K562 (cell line): ENCODE measurements around the gene IDH1. TPM values are rescaled to one million over a fixed set of nuclear protein-coding genes. Genes with fewer than 3 reads are reported as not detected.
A peak's percentile ranks its signal among the peaks of the same experiment; 100 is the strongest.

ENCODE experiments used
- ARID1B ChIP-seq: fragments of 450-650 bp; IDR thresholded peaks from 2 replicates; pipeline ENCODE4 v1.6.1; 2016; ENCODE audit warnings: antibody characterized with exemption, mild to moderate bottlenecking, inconsistent platforms
- CTBP1 ChIP-seq: fragments of 450-650 bp; IDR thresholded peaks from 2 replicates; pipeline ENCODE4 v1.6.1; 2016; ENCODE audit warnings: borderline replicate concordance
- EP400 ChIP-seq: fragments of 450-650 bp; IDR thresholded peaks from 2 replicates; pipeline ENCODE4 v1.6.1; 2017; ENCODE audit warnings: antibody characterized with exemption, mild to moderate bottlenecking, moderate library complexity
- TAF1 ChIP-seq: IDR thresholded peaks from 2 replicates; pipeline ENCODE4 v1.6.1; 2011; ENCODE audit warnings: mild to moderate bottlenecking, low read length, moderate library complexity; ENCODE audit not compliant: insufficient read depth, control insufficient read depth, severe bottlenecking; ENCODE audit errors: extremely low read depth
- ZNF175 ChIP-seq: fragments of 200-800 bp; sonication (Bioruptor generic); IDR thresholded peaks from 2 replicates; pipeline ENCODE4 v1.6.1; 2016; ENCODE audit warnings: low read depth, mild to moderate bottlenecking, missing genetic modification characterization, missing compliant biosample characterization
- ZNF347 ChIP-seq: fragments of 450-650 bp; formaldehyde crosslinking; IDR thresholded peaks from 2 replicates; pipeline ENCODE4 v1.4.0; 2020; ENCODE audit warnings: low read depth, mild to moderate bottlenecking, moderate library complexity
- ZNF408 ChIP-seq: fragments of 250-450 bp; sonication (Bioruptor Pico); IDR thresholded peaks from 2 replicates; pipeline ENCODE4 v1.4.0; 2020; ENCODE audit warnings: low read depth, mild to moderate bottlenecking, moderate library complexity
- polyA plus RNA-seq, 8 experiments: library from polyadenylated mRNA; depleted of rRNA in 4 of 8; stranded (reverse) in 5 of 8; unstranded in 3 of 8; fragments of >200 nt; fragmentation: Nextera tagmentation in 2 of 8; fragmentation: Illumina TruSeq in 1 of 8; extraction: Ambion mirVana in 2 of 8; extraction: Trizol in 1 of 8; gene quantifications; 2 replicates each; pipeline versions ENCODE4 v1.2.1 to v1.2.3, GENCODE V29; 2011 to 2014; ENCODE audit warnings: inconsistent platforms in 1 of 8, missing spikeins in 1 of 8
- total RNA-seq, 7 experiments: library from RNA; depleted of rRNA in 6 of 7; stranded (reverse); fragments of >200 nt in 6 of 7; fragmentation: Illumina TruSeq in 2 of 7; extraction: Trizol in 2 of 7; gene quantifications; 2 replicates each; pipeline versions ENCODE4 v1.2.1 to v1.2.3, GENCODE V29; 2011 to 2021; ENCODE audit warnings: low replicate concordance in 1 of 7
- TF ChIP-seq, protein P1 (sequence below): sonication (generic); formaldehyde crosslinking; IDR thresholded peaks from 2 replicates; pipeline ENCODE4 v1.8.0; 2023; ENCODE audit warnings: missing genetic modification reagents, mild to moderate bottlenecking, borderline replicate concordance
- TF ChIP-seq, protein P2 (sequence below): fragments of 150-350 bp; IDR thresholded peaks from 2 replicates; pipeline ENCODE4 v1.6.1; 2014; ENCODE audit warnings: low read depth, mild to moderate bottlenecking, low read length, borderline replicate concordance
- TF ChIP-seq, protein P3 (sequence below), 2 experiments: fragments of 250-450 bp in 1 of 2; fragments of 450-650 bp in 1 of 2; sonication (Bioruptor Pico) in 1 of 2; IDR thresholded peaks; 2 replicates each; pipeline versions ENCODE4 v1.6.1 to v1.8.0; 2016 to 2021; ENCODE audit warnings: mild to moderate bottlenecking in 2 of 2, moderate library complexity in 2 of 2, missing compliant biosample characterization in 1 of 2, missing genetic modification characterization in 1 of 2
- TF ChIP-seq, protein P4 (sequence below): fragments of 450-650 bp; IDR thresholded peaks from 2 replicates; pipeline ENCODE4 v1.6.1; 2017; ENCODE audit warnings: mild to moderate bottlenecking, moderate library complexity

Gene IDH1
- total and polyA plus RNA-seq, 9 of the 15 experiments (the other 6 are each of a cell fraction or from before 2014, with no cell fraction given): 61.9 to 194 (median 101) TPM

DNA sequence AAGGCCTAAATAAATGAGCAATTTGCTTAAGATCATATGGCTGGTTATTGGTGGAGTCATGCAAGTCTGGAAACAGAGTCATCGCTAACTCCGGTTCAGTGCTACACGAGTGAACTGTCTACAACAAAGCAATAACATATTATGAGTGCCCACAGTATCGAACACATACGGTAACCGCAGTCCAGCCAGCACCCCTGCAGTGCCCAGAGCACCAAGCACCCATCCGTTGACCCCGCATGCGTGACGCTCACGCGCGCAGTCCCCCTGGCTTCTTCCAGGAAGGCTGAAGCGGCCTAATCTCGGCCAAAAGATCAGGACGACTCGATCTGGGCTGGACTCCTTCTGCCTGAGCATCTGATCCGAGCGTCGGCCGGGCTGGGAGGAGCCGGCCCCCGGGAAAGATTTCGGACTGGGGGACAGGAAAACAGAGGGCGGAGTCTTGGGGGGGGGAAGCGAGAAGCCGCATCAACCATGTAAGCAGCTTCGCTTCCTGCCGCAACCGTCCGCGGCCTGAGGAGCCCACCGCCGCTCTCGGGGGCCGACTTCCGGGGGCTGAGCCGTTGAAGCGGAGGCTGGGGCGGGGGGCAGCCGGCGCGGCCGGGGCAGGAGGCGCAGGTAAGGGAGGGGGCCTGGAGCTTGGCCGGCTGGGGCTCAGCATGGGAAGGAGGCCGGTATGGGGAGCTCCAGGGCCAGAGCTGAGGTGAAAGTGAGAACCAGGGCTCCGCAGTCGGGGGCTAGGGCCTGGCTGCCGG is 11.1 kb upstream of the IDH1 start, which contains the start of gene PIKFYVE (continued):
- no peak for TF ChIP-seq ZNF408
- TF ChIP-seq ZNF347 (CRISPR knock-in tag): no peak
- TF ChIP-seq, protein P1, sequence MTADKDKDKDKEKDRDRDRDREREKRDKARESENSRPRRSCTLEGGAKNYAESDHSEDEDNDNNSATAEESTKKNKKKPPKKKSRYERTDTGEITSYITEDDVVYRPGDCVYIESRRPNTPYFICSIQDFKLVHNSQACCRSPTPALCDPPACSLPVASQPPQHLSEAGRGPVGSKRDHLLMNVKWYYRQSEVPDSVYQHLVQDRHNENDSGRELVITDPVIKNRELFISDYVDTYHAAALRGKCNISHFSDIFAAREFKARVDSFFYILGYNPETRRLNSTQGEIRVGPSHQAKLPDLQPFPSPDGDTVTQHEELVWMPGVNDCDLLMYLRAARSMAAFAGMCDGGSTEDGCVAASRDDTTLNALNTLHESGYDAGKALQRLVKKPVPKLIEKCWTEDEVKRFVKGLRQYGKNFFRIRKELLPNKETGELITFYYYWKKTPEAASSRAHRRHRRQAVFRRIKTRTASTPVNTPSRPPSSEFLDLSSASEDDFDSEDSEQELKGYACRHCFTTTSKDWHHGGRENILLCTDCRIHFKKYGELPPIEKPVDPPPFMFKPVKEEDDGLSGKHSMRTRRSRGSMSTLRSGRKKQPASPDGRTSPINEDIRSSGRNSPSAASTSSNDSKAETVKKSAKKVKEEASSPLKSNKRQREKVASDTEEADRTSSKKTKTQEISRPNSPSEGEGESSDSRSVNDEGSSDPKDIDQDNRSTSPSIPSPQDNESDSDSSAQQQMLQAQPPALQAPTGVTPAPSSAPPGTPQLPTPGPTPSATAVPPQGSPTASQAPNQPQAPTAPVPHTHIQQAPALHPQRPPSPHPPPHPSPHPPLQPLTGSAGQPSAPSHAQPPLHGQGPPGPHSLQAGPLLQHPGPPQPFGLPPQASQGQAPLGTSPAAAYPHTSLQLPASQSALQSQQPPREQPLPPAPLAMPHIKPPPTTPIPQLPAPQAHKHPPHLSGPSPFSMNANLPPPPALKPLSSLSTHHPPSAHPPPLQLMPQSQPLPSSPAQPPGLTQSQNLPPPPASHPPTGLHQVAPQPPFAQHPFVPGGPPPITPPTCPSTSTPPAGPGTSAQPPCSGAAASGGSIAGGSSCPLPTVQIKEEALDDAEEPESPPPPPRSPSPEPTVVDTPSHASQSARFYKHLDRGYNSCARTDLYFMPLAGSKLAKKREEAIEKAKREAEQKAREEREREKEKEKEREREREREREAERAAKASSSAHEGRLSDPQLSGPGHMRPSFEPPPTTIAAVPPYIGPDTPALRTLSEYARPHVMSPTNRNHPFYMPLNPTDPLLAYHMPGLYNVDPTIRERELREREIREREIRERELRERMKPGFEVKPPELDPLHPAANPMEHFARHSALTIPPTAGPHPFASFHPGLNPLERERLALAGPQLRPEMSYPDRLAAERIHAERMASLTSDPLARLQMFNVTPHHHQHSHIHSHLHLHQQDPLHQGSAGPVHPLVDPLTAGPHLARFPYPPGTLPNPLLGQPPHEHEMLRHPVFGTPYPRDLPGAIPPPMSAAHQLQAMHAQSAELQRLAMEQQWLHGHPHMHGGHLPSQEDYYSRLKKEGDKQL (CRISPR knock-in tag): no peak
- TF ChIP-seq CTBP1: peak; percentile 84
- TF ChIP-seq, protein P2, sequence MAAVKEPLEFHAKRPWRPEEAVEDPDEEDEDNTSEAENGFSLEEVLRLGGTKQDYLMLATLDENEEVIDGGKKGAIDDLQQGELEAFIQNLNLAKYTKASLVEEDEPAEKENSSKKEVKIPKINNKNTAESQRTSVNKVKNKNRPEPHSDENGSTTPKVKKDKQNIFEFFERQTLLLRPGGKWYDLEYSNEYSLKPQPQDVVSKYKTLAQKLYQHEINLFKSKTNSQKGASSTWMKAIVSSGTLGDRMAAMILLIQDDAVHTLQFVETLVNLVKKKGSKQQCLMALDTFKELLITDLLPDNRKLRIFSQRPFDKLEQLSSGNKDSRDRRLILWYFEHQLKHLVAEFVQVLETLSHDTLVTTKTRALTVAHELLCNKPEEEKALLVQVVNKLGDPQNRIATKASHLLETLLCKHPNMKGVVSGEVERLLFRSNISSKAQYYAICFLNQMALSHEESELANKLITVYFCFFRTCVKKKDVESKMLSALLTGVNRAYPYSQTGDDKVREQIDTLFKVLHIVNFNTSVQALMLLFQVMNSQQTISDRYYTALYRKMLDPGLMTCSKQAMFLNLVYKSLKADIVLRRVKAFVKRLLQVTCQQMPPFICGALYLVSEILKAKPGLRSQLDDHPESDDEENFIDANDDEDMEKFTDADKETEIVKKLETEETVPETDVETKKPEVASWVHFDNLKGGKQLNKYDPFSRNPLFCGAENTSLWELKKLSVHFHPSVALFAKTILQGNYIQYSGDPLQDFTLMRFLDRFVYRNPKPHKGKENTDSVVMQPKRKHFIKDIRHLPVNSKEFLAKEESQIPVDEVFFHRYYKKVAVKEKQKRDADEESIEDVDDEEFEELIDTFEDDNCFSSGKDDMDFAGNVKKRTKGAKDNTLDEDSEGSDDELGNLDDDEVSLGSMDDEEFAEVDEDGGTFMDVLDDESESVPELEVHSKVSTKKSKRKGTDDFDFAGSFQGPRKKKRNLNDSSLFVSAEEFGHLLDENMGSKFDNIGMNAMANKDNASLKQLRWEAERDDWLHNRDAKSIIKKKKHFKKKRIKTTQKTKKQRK: no peak
- TF ChIP-seq, protein P3, sequence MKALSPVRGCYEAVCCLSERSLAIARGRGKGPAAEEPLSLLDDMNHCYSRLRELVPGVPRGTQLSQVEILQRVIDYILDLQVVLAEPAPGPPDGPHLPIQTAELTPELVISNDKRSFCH (CRISPR knock-in tag; IDR thresholded peaks at IDR 0.05): no peak
- TF ChIP-seq, protein P3 (tag; IDR thresholded peaks at IDR 0.05): 0 out of 2 replicates have a peak, but pooled peaks have one; percentile 26
- peak; percentile 46 for TF ChIP-seq TAF1
- peak; percentile 28; the same call in 1 of the 2 replicates for TF ChIP-seq ARID1B
- peak; percentile 78 for TF ChIP-seq EP400
- no peak for TF ChIP-seq ZNF175
- TF ChIP-seq, protein P4, sequence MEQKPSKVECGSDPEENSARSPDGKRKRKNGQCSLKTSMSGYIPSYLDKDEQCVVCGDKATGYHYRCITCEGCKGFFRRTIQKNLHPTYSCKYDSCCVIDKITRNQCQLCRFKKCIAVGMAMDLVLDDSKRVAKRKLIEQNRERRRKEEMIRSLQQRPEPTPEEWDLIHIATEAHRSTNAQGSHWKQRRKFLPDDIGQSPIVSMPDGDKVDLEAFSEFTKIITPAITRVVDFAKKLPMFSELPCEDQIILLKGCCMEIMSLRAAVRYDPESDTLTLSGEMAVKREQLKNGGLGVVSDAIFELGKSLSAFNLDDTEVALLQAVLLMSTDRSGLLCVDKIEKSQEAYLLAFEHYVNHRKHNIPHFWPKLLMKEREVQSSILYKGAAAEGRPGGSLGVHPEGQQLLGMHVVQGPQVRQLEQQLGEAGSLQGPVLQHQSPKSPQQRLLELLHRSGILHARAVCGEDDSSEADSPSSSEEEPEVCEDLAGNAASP: no peak
